Measurements from ENCODE around the gene DENND4B. TPM values are rescaled to one million over a fixed set of nuclear protein-coding genes. Genes with fewer than 3 reads are reported as not detected.
"Not testable (repeated sequence)": the region's sequence is repeated elsewhere in the genome, so short reads cannot be mapped to it uniquely, and the experiment has no call there.

Gene DENND4B
- total RNA-seq, 2 donors from 2014 or later = 22.0 to 26.6 TPM

DNA sequence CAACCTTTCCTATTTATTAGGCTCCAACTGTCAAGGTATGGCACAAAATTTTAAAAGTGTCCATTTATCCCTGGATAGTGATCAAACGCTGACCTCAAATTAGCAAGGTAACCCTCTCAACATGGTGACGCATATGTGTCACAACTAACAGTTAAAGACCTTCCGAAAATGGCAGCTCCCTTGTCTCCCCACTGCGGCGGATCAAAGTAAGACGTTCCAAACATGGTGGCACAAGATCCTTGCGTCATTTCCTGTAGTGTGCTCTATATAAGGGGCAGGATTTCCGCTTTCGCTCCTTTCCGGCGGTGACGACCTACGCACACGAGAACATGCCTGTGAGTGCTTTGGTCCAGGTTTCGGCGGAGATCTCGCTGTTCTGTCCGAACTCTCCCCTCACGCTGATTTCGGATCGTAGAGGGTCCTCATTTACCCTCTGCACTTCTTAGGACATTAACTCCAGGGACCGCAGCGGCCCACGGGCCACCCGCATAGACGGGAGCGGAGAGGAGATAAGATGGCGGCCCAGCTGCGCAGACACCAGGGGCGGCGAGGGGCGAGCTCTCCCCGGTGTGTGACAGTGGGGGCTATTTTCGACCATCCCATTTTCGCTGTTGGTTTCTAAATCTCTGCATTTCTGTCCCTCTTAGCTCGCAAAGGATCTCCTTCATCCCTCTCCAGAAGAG lies 44.1 kb upstream of the DENND4B start, which contains the start of gene RPS27:
RPS27 (plus strand) TSS at position 295 of the 683 bp plus-strand sequence; CDS start at position 330, 35 bp downstream.
- Histone ChIP-seq H3K27ac (peak within 1 kb of the TSS; percentile 91 to 97), H3K4me1 (peaks cover 0 to 39% of the 10 kb centered on the region in 2 donors), H3K4me3 (peak within 1 kb of the TSS; percentile 83 to 86), H3K9me3 (no peaks in the 10 kb centered on the region), H3K27me3 (no peaks in the 10 kb centered on the region), H3K36me3 (peaks cover 44% of the 10 kb centered on the region)
- DNase-seq (ENCODE audit: low spot score) = peak; percentile 96
- TF ChIP-seq, protein P1, sequence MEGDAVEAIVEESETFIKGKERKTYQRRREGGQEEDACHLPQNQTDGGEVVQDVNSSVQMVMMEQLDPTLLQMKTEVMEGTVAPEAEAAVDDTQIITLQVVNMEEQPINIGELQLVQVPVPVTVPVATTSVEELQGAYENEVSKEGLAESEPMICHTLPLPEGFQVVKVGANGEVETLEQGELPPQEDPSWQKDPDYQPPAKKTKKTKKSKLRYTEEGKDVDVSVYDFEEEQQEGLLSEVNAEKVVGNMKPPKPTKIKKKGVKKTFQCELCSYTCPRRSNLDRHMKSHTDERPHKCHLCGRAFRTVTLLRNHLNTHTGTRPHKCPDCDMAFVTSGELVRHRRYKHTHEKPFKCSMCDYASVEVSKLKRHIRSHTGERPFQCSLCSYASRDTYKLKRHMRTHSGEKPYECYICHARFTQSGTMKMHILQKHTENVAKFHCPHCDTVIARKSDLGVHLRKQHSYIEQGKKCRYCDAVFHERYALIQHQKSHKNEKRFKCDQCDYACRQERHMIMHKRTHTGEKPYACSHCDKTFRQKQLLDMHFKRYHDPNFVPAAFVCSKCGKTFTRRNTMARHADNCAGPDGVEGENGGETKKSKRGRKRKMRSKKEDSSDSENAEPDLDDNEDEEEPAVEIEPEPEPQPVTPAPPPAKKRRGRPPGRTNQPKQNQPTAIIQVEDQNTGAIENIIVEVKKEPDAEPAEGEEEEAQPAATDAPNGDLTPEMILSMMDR (IDR thresholded peaks at IDR 0.05) = no peak

DNA sequence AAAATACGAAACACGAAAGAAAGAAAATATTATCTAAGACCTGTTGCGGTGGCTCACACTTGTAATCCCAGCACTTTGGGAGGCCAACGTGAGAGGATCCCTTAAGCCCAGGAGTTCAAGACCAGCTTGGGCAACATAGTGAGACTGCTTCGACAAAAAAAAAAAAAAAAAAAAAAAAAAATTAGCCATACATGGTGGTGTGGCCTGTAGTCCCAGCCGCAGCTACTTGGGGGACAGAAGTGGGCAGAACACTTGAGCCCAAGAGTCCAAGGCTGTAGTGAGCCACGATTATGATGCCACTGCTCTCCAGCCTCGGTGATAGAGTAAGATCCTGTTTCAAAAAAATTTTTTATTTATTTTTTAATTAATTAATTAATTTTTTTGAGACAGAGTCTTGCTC lies 41.1 kb upstream of the DENND4B start:
- Histone ChIP-seq H3K4me3 (no peak overlapping the region), H3K9me3 (no peaks in the 10 kb centered on the region), H3K27ac (no peak overlapping the region), H3K36me3 (peaks cover 15% of the 10 kb centered on the region), H3K27me3 (no peaks in the 10 kb centered on the region), H3K4me1 (peaks cover 0 to 40% of the 10 kb centered on the region in 2 donors)
- no peak for DNase-seq (ENCODE audit: low spot score)
- TF ChIP-seq, protein P1 (IDR thresholded peaks at IDR 0.05) = no peak

DNA sequence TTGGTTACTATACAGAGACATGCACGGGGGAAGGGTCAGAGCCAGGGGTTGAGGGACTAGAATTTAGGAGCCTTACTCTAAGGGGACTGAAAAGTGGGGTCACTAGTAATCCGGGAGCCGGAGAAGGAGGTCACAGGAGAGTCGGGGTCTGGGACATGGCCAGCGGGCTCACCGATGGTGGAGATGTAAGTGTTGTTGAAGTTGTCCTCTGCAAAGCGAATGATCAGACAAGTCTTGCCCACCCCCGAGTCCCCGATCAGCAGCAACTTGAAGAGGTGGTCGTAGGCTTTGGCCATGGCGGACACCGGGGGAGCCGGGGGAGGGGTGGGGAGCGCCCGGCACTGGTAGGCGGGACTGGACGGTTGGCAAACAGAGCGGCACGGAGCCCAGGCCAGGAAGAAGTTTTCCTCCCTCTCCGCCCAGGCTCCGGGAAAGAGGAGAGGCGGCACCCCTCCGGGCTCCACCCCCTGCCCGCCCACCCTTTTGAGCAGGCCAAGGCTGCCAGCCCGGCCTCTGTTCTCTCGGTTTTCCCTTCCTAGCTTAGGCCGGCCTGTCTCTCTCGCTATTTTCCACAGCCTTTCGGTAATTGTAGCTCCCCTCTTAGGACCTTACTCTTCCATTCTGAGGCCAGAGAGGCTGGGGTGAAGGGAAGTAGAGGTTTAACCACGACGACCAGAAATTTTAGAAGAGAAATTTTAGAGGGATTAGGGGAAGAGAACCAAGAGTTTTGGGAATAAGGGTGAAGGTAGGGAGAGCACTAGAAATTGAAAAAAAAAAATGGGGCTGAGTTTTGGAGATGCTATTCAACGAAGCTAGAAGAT lies 39.6 kb upstream of the DENND4B start, which contains the start of gene RAB13:
RAB13 (minus strand) TSS at position 399 of the 821 bp plus-strand sequence; CDS start at position 296, 103 bp downstream.
- Histone ChIP-seq H3K4me3 (peak within 1 kb of the TSS; percentile 51 to 64), H3K9me3 (no peaks in the 10 kb centered on the region), H3K27ac (peak within 1 kb of the TSS; percentile 85 to 89), H3K27me3 (no peaks in the 10 kb centered on the region), H3K36me3 (peaks cover under 1% of the 10 kb centered on the region), H3K4me1 (peaks cover 0 to 26% of the 10 kb centered on the region in 2 donors)
- TF ChIP-seq, protein P1 (IDR thresholded peaks at IDR 0.05) = no peak
- peak; percentile 90 for DNase-seq (ENCODE audit: low spot score)

DNA sequence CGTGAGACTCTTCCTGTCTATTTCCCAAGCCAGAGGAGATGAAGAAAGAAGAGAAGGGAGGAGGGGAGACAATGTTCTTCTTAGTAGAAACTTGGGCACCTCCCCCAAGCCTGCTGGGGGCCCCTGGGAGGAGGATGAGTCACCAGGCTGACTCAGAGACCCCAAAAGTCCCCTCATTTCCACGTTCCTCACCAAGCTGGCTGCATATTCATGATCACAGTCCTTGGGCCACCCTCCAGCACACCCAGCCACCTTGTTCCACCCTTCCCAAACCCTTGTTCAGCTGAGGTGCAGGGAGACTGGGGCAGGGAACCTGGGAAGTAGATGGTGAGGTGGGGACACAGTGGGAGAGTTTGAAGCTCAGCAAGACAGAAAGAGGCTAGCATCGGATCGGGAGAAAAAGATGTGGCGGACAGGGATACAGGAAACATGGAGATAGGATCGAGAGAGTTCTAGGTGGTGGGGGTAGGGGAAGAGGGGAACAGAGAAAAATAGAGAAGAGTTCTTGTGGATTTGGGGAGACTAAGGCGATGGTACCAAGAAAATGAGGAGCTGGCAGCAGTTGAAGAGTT lies 38.9 kb upstream of the DENND4B start:
- Histone ChIP-seq H3K4me3 (peak overlapping the region; percentile 51 to 64), H3K27ac (peak overlapping the region; percentile 85 to 89), H3K27me3 (no peaks in the 10 kb centered on the region), H3K36me3 (no peaks in the 10 kb centered on the region), H3K4me1 (peaks cover 0 to 26% of the 10 kb centered on the region in 2 donors), H3K9me3 (no peaks in the 10 kb centered on the region)
- TF ChIP-seq, protein P1 (IDR thresholded peaks at IDR 0.05) = no peak
- DNase-seq (ENCODE audit: low spot score) = peak; percentile 80

DNA sequence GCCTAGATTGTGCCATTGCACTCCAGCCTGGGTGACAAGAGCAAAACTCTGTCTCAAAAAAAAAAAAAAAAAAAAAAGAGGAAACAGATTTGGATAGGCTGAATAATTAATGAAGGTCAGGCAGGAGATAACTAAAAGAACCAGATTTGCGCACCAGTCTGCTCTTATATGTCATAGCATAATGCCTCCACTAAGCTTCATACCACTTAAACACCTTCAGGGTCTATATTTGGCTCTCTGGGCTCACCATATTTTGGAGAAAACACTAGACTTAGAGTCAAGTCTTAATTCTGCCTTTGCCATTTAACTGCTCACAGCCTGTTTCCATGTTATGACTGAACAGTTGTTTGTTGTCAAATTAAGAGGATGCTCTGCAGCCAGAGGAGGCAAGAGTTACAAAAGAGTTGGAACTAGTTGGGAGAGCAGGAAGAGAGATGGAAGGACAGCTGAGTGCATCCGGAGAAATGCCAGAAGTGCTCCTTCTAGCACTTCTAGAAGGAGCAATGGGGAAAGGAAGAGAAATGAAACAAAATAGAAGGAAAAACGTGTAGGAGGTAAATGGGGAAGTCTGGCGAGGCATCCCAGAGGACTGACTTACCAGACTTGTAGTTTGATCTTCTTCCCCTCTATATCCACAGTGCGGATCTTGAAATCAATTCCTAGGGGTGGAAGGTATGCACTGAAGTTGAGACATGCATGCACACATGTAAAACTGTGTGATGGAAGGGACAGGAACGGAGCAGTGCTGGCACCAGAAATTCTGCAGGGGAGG lies 37.8 kb upstream of the DENND4B start:
- Histone ChIP-seq H3K27me3 (no peaks in the 10 kb centered on the region), H3K9me3 (no peaks in the 10 kb centered on the region), H3K36me3 (no peaks in the 10 kb centered on the region), H3K27ac (peak overlapping the region in 1 of 2 donors; percentile 85), H3K4me1 (peaks cover 0 to 26% of the 10 kb centered on the region in 2 donors), H3K4me3 (peak overlapping the region in 1 of 2 donors; percentile 64)
- TF ChIP-seq, protein P1 (IDR thresholded peaks at IDR 0.05) = no peak
- no peak for DNase-seq (ENCODE audit: low spot score)

DNA sequence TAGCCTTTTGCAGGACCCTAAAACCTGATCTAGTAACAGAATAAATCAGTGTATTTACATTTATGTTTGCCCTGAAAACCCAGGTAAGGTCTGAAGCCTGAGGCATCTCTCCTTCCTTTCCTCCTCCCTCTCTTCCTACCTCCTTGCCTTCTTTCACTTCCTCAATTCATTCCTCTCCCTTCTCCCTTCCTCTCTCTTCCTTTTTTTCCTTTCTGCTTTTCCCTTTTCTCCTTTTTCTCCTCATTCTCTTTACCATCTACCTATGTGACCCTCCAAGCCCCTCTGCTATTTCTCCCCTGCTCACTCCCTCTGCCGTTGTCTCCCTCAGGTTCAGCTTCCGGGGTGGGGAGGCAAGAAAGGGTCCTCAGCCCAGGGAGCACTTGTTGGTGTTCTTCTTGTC lies 35.2 kb upstream of the DENND4B start:
- H3K36me3 ChIP-seq; H3K4me3 ChIP-seq; H3K9me3 ChIP-seq; DNase-seq (ENCODE audit: low spot score); H3K27me3 ChIP-seq; H3K27ac ChIP-seq: not testable (repeated sequence)
- peaks cover 0 to 33% of the 10 kb centered on the region in 2 donors for H3K4me1 ChIP-seq

DNA sequence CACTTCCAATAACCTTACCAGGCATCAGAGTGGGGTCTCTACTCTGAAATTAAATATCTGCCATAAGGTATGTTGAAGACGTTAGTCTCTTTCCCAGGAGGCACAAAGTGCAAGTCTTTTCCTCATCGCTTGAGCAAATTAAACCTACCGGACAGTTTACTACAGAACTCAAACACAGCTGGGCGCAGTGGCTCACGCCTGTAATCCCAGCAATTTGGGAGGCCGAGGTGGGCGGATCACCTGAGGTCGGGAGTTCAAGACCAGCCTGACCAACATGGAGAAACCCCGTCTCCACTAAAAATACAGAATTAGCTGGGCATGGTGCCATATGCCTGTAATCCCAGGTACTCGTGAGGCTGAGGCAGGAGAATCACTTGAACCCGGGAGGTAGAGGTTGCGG lies 32.6 kb upstream of the DENND4B start:
- H3K9me3 ChIP-seq; H3K4me3 ChIP-seq; H3K27me3 ChIP-seq; DNase-seq (ENCODE audit: low spot score); H3K27ac ChIP-seq: not testable (repeated sequence)
- H3K36me3 ChIP-seq = peaks cover 20% of the 10 kb centered on the region
- peaks cover 0 to 23% of the 10 kb centered on the region in 2 donors for H3K4me1 ChIP-seq
